Esophagus squamous epithelium (tissue), 5 donors: Measurements from ENCODE around the gene SMIM24. TPM values are rescaled to one million over a fixed set of nuclear protein-coding genes. Genes with fewer than 3 reads are reported as not detected.

Experiments
- DNase-seq: peaks from one replicate; lab custom pipeline; 2025; lab: John Stamatoyannopoulos, UW
- H3K27ac ChIP-seq, 4 donors: fragments of 200-600 bp; sonication (generic); one replicate each; pipeline ENCODE4 v1.5.1; 2016 to 2019; ENCODE audit warnings: mild to moderate bottlenecking in 1 of 4
- H3K27me3 ChIP-seq, 4 donors: fragments of 200-600 bp; sonication (generic); 1 replicate in 3 of 4; 2 replicates in 1 of 4; pipeline versions ENCODE4 v1.5.1 to v1.6.0; 2017 to 2021; ENCODE audit warnings: antibody characterized with exemption in 1 of 4
- H3K36me3 ChIP-seq, 3 donors: fragments of 200-600 bp; sonication (generic); one replicate each; pipeline ENCODE4 v1.5.1; 2016 to 2019
- H3K4me1 ChIP-seq, 3 donors: fragments of 200-600 bp; sonication (generic); one replicate each; pipeline ENCODE4 v1.5.1; 2017 to 2019
- H3K4me3 ChIP-seq, 4 donors: fragments of 200-600 bp; sonication (generic); 1 replicate in 3 of 4; 2 replicates in 1 of 4; pipeline ENCODE4 v1.5.1; 2016 to 2019; ENCODE audit warnings: mild to moderate bottlenecking in 2 of 4, moderate library complexity in 1 of 4
- H3K9me3 ChIP-seq, 3 donors: fragments of 200-600 bp; sonication (generic); one replicate each; pipeline ENCODE4 v1.5.1; 2016 to 2019
- CTCF ChIP-seq, 6 experiments: fragments of 450-650 bp in 4 of 6; fragments of 200-600 bp in 2 of 6; sonication (generic) in 2 of 6; IDR thresholded peaks; one replicate each; pipeline ENCODE4 v1.5.1; 2016 to 2019; ENCODE audit warnings: antibody characterized with exemption in 6 of 6, mild to moderate bottlenecking in 4 of 6, moderate library complexity in 4 of 6
- POLR2A ChIP-seq, 4 donors: fragments of 450-650 bp; IDR thresholded peaks; one replicate each; pipeline ENCODE4 v1.6.1; 2017; ENCODE audit warnings: antibody characterized with exemption in 4 of 4, mild to moderate bottlenecking in 4 of 4, moderate library complexity in 3 of 4
- WGBS, 2 donors: methylation state at CpG; one replicate each; pipeline ENCODE4 v1.1.5; 2018; 5-methylcytosine and 5-hydroxymethylcytosine counted together
- intact Hi-C: fragments of 100-400 bp; cut with DNase I; formaldehyde crosslinking; loops from one replicate; pipeline ENCODE4 v1.15.0; 2022
- total RNA-seq, 4 donors: library from RNA; depleted of rRNA; stranded (reverse); fragments of >200 nt; gene quantifications; one replicate each; pipeline ENCODE4 v1.1.0, GENCODE V29; 2016
- donor health status: DM: yes; HTN: yes; CAD: no.

The SMIM24 gene
- total RNA-seq, 4 donors from 2014 or later = not detected

GRCh38 chr19:3474010-3474409 lies 6.3 kb downstream of the SMIM24 start:
- Histone ChIP-seq H3K27me3 (peaks cover 0 to 29% (median 0%) of the 10 kb centered on the region in 4 donors), H3K36me3 (no peaks in the 10 kb centered on the region), H3K9me3 (no peaks in the 10 kb centered on the region), H3K4me1 (peaks cover 0 to 20% (median 5%) of the 10 kb centered on the region in 3 donors), H3K27ac (no peak overlapping the region), H3K4me3 (no peak overlapping the region)
- TF ChIP-seq POLR2A (IDR thresholded peaks at IDR 0.05) (no peak), CTCF (IDR thresholded peaks at IDR 0.05) (no peak)
- 52 to 58% methylated on average over 4 to 7 of the region's 8 CpGs for WGBS, 2 donors
- intact Hi-C loops = no loop called here
- DNase-seq = no peak

GRCh38 chr19:3471954-3472655 lies 8.2 kb downstream of the SMIM24 start:
- TF ChIP-seq POLR2A (IDR thresholded peaks at IDR 0.05) = no peak
- TF ChIP-seq CTCF (IDR thresholded peaks at IDR 0.05) = peak; percentile 62 to 83 (median 72)
- no peaks in the 10 kb centered on the region for H3K9me3 ChIP-seq
- H3K27me3 ChIP-seq = peaks cover 0 to 21% (median 0%) of the 10 kb centered on the region in 4 donors
- intact Hi-C loops = no loop called here
- DNase-seq = no peak
- H3K36me3 ChIP-seq = peaks cover 0 to 4% (median 0%) of the 10 kb centered on the region in 3 donors
- WGBS, 2 donors = 23 to 48% methylated on average over 9 to 13 of the region's 24 CpGs
- peaks cover 0 to 38% (median 0%) of the 10 kb centered on the region in 3 donors for H3K4me1 ChIP-seq
- H3K27ac ChIP-seq = no peak overlapping the region
- no peak overlapping the region for H3K4me3 ChIP-seq

- Histone ChIP-seq H3K27ac (no peak overlapping the region), H3K27me3 (peaks cover 0 to 20% (median 0%) of the 10 kb centered on the region in 4 donors), H3K4me1 (peaks cover 0 to 53% (median 9%) of the 10 kb centered on the region in 3 donors), H3K4me3 (no peak overlapping the region), H3K9me3 (no peaks in the 10 kb centered on the region), H3K36me3 (peaks cover 0 to 4% (median 0%) of the 10 kb centered on the region in 3 donors)
- WGBS, 2 donors = 38 to 47% methylated on average over 9 to 11 of the region's 11 CpGs
- no peak for DNase-seq
- TF ChIP-seq CTCF (IDR thresholded peaks at IDR 0.05) (no peak), POLR2A (IDR thresholded peaks at IDR 0.05) (no peak)
- intact Hi-C loops = no loop called here
Measured at GRCh38 chr19:3470500-3471128, 9.7 kb downstream of the SMIM24 start.

- no peak for DNase-seq
Measured at GRCh38 chr19:3469638-3470499, 10.5 kb downstream of the SMIM24 start.

More at GRCh38 chr19:3469638-3470499, 10.5 kb downstream of the SMIM24 start:
- H3K27me3 ChIP-seq = peaks cover 0 to 12% (median 0%) of the 10 kb centered on the region in 4 donors
- H3K4me3 ChIP-seq = no peak overlapping the region
- H3K27ac ChIP-seq = peak overlapping the region in 3 of 4 donors; percentile 3 to 12 (median 9)
- 47 to 59% methylated on average over 5 to 7 of the region's 14 CpGs for WGBS, 2 donors
- intact Hi-C loops = no loop called here
- H3K4me1 ChIP-seq = peaks cover 0 to 54% (median 9%) of the 10 kb centered on the region in 3 donors
- peaks cover 0 to 4% (median 0%) of the 10 kb centered on the region in 3 donors for H3K36me3 ChIP-seq
- H3K9me3 ChIP-seq = no peaks in the 10 kb centered on the region
- TF ChIP-seq POLR2A (IDR thresholded peaks at IDR 0.05) (no peak), CTCF (IDR thresholded peaks at IDR 0.05) (peak in 1 of 6 experiments; percentile 13)
